Stimulated activated CD4-positive, alpha-beta T cell treated with anti-CD3 and anti-CD28 coated beads, Interleukin-12 subunit alpha, Interleukin-12 subunit beta, amount 100 ng/mL, for 4 hours (primary cell): ENCODE measurements around the gene CCDC154.
"Not testable (repeated sequence)": the region's sequence is repeated elsewhere in the genome, so short reads cannot be mapped to it uniquely, and the experiment has no call there.

Source experiments
- DNase-seq: peaks from one replicate; pipeline ENCODE4 v3.0.0-alpha.2; 2020

The CCDC154 gene

GRCh38 chr16:1472974-1473373 lies 28.6 kb upstream of the CCDC154 start:
- no peak for DNase-seq

- DNase-seq, result no peak
These were observed 27.3 kb upstream of the CCDC154 start for GRCh38 chr16:1471569-1472194.

DNA sequence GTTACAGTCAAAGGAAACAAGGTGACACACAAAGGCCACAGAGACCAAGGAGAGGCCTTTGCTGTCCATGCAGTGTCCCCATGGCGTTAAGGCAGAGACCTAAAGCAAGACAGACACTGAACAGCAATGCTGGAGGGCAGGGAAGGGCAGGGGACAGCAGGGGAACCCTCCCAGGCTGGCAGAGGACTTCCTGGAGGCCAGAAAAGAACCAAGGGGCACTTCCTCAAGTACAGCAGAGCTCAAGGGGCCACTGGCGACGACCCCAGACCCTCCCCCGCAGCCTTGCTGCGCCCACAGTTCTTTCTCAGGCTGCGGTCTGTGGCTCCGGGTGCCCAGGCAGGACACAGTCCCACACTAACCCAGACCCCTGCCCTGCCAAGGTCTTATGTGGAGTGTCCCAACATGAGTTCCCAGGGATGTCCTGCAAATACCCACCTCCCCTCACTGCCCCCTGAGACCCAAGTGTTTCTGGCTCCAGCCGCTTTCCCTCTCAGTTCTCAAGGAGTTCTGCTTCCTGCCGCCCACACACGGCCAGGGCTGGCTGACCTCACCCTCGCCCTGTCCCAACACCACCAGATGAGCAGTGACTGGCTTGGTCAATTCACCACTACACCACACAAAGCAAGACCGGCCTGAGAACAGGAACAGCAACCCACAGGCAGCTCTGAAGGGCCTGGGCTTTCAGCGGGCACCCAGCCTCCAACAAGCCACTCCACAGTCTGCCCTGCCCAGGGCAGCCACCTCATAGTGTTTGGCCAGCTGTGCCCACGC lies 26.3 kb upstream of the CCDC154 start:
- DNase-seq, result no peak

- DNase-seq, result no peak
These were observed 25.4 kb upstream of the CCDC154 start for GRCh38 chr16:1469693-1470201.

DNA sequence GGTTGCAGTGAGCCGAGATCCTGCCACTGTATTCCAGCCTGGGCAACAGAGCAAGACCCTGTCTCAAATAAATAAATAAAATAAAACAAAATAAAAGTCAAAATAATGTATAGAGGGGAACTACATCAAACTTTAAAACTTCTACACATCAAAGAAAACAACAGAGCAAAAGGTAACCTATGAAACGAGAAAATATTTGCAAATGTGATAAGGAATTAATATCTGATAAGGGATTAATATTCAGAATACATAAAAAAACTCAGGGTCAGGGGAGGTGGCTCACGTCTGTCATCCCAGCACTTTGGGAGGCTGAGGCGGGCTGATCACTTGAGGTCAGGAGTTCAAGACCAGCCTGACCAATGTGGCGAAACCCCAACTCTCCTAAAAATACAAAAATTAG lies 24.8 kb upstream of the CCDC154 start:
- DNase-seq, result not testable (repeated sequence)

DNA sequence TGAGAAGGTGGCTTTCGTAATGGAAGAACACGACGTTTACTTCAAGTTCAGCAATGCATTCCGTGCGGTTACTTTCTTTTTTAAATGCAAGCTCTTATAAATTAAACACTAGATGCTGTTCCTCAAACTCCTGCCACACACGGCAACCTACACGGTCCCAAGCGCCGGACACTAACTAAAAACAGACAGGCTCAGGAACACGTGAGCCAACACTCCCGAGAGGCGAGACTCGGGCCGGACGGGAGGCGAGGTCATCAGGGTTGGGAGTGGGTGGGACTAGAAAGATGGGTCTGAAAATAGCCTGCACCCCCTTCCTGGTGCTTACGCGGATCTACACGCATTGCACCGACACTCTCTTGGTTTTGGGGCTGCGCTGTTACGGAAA lies 24.1 kb upstream of the CCDC154 start:
- DNase-seq, result no peak

DNA sequence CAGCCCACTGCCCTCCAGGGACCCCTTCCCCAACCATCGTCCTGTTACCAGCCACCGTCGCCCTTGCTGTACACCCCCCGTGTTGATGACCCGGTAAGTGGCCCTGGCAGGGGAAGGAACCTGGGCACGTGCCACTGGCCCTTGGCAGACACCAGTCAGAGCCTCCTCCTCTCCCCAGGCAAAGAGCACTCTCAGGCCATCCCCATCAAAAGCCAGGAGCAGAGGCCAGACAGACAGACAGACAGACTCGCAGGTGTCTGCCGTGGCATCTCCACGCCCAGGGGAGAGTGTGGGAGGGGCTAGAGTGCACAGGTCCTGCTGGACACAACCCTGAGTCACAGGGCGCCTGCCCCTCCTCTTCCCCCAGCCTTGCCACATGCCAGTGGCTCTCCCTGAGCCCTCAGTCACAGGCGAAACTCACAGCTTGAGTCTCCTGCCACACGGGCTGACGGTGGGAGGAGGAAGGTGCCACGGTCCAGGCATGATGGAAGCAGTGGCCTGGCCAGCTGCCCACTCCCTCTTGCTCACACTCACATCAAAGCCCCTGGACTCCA lies 22.7 kb upstream of the CCDC154 start:
- DNase-seq, result no peak

GRCh38 chr16:1466054-1466453 lies 21.7 kb upstream of the CCDC154 start:
- DNase-seq, result no peak

DNA sequence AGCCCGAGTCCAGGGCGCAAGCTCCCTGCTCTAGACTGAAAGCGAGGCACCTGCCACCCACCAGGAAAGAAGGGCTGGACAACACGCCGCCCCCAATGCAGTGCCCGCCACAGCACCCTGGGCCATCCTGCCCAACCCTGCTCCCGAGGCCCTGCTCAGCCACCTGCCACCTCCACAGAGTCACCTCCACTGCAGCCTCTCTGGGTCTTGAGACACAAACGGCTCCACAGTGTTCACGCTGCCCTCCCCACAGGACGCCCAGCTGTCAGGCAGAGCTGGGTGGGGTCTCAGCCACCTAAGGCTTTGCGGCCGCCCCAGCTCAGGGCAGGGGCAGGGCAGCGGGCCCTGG lies 21.2 kb upstream of the CCDC154 start:
- no peak for DNase-seq

DNA sequence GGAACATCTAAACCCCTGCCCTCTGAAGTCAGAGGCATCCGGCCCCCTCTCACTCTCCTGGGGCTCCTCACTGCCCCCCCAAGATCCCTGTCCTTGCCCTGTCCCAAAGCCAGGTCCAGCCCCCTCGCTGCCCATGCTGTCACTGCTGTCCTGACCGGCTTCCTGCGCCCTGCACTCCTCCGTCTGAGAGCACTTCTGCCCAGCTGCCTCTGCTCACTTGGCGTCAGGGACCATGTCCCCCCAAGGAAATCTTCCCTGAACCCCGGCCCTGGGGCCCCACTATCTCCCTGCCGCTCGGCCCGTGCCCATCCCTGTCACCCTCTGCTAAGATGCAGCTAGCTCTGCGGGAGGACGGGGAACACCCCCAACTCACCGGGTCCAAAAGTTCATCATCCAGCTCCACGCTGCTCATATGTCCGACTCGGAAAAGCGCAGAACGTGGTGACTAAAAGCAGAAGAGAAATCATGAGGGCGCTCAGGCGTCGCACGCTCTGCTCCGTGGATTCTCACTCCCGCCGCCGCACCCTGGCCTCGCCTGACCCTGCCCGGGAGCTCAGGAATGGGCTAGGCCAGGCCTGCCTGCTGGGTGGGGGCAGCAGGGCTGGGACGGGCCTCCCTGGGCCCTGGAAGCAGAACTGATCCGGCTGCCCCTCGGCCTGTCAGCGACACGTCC lies 20.7 kb upstream of the CCDC154 start:
- DNase-seq, result no peak

DNA sequence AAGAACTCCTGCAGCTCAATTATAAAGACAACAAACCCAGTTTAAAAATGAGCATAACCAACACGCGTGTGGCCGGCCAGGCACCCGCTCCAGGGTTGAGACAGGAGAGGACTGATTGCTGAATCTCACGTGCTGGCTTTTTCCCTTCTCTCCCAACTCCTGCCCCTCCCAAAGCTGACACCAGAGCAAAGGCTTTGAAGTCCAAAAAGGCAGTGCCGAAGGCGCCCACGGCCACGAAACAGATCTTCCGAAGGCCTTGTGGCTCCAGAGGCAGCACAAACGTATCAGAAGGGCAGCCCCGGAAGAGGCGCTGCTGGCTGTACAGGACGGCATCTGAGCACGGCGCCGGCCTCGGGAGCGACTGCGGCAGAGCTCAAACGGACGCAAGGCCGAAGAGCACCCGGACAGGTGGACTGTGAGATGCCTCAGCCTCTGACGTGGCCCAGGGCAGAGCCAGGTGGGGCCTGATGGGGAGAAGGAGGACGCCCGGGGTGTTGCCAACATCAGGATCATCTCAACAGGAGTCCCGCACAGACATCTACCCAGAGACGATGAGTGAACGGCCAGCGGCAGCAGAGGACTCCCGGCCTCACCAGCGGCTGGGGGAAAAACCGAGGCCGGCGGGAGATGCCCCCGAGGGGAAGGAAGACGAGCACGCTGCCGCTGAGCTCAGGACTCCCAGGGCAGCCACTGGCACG lies 20.0 kb upstream of the CCDC154 start:
- DNase-seq, result no peak

GRCh38 chr16:1461146-1461545 lies 16.8 kb upstream of the CCDC154 start:
- DNase-seq, result no peak

GRCh38 chr16:1460602-1461138 lies 16.3 kb upstream of the CCDC154 start:
- DNase-seq, result no peak

- no peak for DNase-seq
These were observed 15.6 kb upstream of the CCDC154 start for GRCh38 chr16:1459967-1460366.

DNA sequence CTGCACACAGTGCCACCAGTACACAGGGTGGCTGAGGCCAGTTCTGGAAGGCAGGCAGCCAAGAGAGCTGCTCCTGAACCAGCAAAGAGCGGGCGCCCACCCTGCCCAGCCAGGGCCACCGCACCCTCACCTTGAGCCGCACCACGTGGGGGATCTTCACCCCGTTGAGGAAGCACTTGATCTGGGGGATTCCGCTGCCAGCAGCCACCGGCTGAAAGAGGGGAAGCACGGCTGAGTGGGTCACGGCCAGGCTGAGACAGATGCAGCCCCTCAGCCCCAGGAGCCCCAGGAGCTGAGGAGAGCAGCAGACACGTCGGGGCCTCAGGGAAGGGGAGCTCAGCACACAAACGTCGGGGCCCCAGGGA lies 14.6 kb upstream of the CCDC154 start:
- no peak for DNase-seq

DNA sequence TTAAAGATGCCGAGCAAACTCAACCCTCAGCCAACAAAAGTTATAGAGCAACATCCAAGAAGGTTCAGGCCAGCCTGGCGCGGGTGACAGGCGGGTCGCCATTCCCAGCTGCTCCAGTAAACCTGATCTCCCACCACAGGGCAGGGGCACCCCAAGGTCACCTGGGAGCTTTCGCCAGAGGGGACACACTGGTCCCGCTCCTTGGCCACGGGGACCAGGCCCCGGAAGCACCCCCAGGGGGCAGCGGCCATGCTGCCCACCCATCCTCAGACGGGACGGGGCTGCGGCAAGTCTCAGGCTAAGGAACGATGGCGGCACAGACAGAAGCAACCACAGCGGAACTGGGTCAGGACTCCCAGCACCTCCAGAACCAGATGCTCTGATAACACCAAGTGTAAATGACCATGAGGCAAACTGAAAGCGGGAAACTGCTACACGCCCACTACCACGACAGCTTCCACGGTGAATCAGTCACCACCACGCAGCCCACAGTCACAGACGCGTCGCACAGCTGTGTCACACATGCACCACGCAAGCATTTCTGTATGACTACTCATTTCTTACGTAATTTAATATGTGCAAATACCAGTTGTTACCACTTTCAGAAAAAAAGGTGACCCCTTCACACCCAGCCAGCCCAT lies 14.1 kb upstream of the CCDC154 start:
- DNase-seq, result no peak

- no peak for DNase-seq
These were observed 13.3 kb upstream of the CCDC154 start for GRCh38 chr16:1457489-1458245.

DNA sequence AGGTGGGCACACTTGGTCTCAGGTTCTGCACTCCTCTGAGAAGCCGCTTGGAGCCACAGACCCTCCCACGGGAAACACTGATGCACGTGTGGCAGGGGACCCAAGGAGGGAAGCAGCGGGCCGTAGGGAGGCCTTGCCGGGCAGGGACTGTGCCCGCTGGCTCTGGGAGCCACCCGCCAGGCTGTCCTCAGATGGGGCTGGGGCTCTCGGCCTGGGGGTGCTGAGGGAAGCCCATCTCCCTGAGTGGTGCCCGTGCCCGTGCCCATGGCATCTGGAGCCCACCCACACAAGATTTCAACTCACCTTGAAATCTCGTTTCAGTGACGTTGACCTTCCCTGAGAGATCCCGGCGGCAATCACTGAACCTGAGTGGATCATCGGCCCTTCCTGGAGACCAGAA lies 12.6 kb upstream of the CCDC154 start:
- DNase-seq, result no peak

DNA sequence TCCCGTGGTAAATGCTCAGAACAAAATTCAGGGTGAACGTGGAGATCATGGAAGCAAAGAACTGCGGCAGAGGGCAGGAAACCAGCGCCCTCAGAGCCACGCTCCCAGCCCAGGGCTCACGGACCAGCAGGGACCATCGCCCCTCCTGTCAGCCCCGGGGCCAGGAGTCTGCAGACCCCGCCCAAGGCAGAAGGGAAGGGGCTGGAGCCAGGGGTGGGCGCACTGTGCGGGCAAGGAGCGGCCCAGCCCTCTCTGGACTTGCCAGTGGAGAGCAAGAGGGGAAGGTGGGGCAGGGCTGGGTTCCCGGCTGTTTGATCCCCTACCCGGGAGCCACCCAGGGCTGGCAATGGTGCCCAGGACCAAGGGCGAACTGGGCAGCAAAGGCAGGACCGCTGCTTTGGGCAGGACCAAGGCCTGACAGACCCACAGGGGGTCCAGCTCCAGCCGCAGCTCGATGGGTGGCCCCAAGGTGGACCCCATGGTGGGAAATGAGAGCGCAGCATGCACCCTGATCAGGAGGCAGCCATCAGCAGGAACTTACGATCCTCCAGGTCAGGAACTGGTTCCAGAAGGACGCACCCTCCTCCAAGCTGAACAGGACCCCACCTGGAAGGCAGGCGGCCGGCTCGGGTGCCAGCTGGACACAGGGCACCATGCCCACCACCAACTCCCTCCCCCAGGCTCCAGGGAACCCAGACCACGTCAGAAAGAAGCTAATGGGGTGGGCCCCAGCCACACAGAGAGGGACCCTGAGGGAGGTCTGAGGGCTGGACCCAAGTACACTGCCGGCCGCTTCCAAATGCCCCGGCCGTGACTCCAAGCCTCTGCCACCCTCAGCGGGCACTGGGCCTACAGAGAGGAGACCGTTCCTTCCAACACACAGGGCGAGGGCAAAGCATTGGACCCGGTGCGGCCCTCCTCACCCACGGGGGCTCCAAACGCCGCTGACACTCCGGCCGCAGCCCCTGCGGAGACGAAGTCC lies 11.1 kb upstream of the CCDC154 start:
- no peak for DNase-seq

- no peak for DNase-seq
These were observed 10.2 kb upstream of the CCDC154 start for GRCh38 chr16:1454561-1454960.
